Pulmonary artery endothelial cell (primary cell): ENCODE results near the gene ADCY3. TPM values are rescaled to one million over a fixed set of nuclear protein-coding genes. Genes with fewer than 3 reads are reported as not detected.

ENCODE experiments used
- DNase-seq: peaks from one replicate; pipeline ENCODE4 v3.0.0-alpha.2; 2011; ENCODE audit warnings: low read depth, low spot score
- total RNA-seq: library from RNA; depleted of rRNA; stranded (reverse); fragments of >200 nt; gene quantifications from 2 replicates; pipeline ENCODE4 v1.2.3, GENCODE V29; 2014

Gene ADCY3
- total RNA-seq, 1 donor from 2014 or later = 30.8 TPM

DNA sequence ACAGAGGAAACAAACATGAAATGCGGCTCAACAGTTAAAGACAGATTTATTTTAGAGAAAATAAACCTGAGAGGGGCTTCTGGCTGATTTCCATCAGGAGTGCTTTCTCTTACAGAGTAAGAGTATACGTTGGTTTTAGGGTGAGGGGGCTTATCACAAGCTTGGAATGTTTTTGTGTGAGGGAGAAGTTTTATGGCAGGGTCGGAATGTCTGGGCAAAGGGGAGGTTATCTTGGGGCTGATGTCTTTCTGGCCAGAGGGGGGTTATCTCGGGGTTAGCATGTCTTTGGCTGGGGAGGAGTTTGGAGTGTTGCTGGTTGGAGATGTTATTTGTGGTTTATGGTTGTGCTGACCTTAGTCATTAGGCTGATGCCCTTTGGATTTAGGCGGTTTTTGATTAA, 149.0 kb downstream of the ADCY3 start:
- DNase-seq = no peak

Other genes starting within 250 kb of the ADCY3 start
- gene PTRHD1, start 126.8 kb downstream of the ADCY3 start, total RNA-seq = 24.6 and 31.0 TPM in 2 replicates
- gene CENPO, start 126.8 kb downstream of the ADCY3 start, total RNA-seq = 18.7 and 32.6 TPM in 2 replicates
- 2.2 and 2.4 TPM in 2 replicates for gene DNAJC27, start 51.7 kb upstream of the ADCY3 start, total RNA-seq
- gene EFR3B, start 121.8 kb upstream of the ADCY3 start, total RNA-seq = 0.28 and 0.40 TPM in 2 replicates
- gene POMC, start 248.3 kb upstream of the ADCY3 start, total RNA-seq = 0.13 and 0.28 TPM in 2 replicates